ENCODE measurements around the gene HEXA.

- no peak for TF ChIP-seq POLR2A (IDR thresholded peaks at IDR 0.05)
- TF ChIP-seq CTCF (IDR thresholded peaks at IDR 0.05): no peak
- TF ChIP-seq EP300 (IDR thresholded peaks at IDR 0.05): no peak
Observed at GRCh38 chr15:72423256-72423655, 47.4 kb upstream of the HEXA start.
